Fibroblast of lung (primary cell): Measurements from ENCODE around the gene ILDR1. TPM values are rescaled to one million over a fixed set of nuclear protein-coding genes. Genes with fewer than 3 reads are reported as not detected.

Experiments used
- DNase-seq, 2 donors: peaks; one replicate each; pipeline versions ENCODE4 v3.0.0 to v3.0.0-alpha.2; 2010; ENCODE audit warnings: low read depth in 2 of 2
- H2AFZ ChIP-seq: 2 replicates; pipeline ENCODE4 v1.5.1; 2012; ENCODE audit warnings: low read length, control low read depth, inconsistent platforms
- H3K27ac ChIP-seq: 2 replicates; pipeline ENCODE4 v1.5.1; 2011; ENCODE audit warnings: low read length, control low read depth; ENCODE audit not compliant: insufficient read depth
- H3K27me3 ChIP-seq: 2 replicates; pipeline ENCODE4 v1.5.1; 2011; ENCODE audit warnings: mild to moderate bottlenecking, low read length; ENCODE audit not compliant: control insufficient read depth, insufficient read depth
- H3K36me3 ChIP-seq: 2 replicates; pipeline ENCODE4 v1.5.1; 2011; ENCODE audit warnings: low read length; ENCODE audit not compliant: control insufficient read depth, insufficient read depth
- H3K4me1 ChIP-seq: 2 replicates; pipeline ENCODE4 v1.5.1; 2011; ENCODE audit warnings: low read length; ENCODE audit not compliant: control insufficient read depth, insufficient read depth; ENCODE audit errors: extremely low read depth
- H3K4me2 ChIP-seq: 2 replicates; pipeline ENCODE4 v1.5.1; 2011; ENCODE audit warnings: low read length, control low read depth; ENCODE audit not compliant: insufficient read depth; ENCODE audit errors: extremely low read depth
- H3K4me3 ChIP-seq, 4 experiments: fragments of 200-600 bp in 1 of 4; sonication (generic) in 1 of 4; replicated peaks in 1 of 4; 2 replicates each; pipeline ENCODE4 v1.5.1; 2011 to 2016; ENCODE audit warnings: low read length in 4 of 4, low read depth in 3 of 4, mild to moderate bottlenecking in 3 of 4, control low read depth in 2 of 4, inconsistent platforms in 1 of 4, mixed read lengths in 1 of 4; ENCODE audit not compliant: insufficient read depth in 1 of 4; ENCODE audit errors: control extremely low read depth in 1 of 4
- H3K79me2 ChIP-seq: 2 replicates; pipeline ENCODE4 v1.5.1; 2012; ENCODE audit warnings: mild to moderate bottlenecking, low read length, inconsistent platforms; ENCODE audit not compliant: control insufficient read depth, insufficient read depth
- H3K9ac ChIP-seq: 2 replicates; pipeline ENCODE4 v1.5.1; 2011; ENCODE audit warnings: mild to moderate bottlenecking, low read length, control low read depth; ENCODE audit not compliant: insufficient read depth
- H3K9me3 ChIP-seq: 2 replicates; pipeline ENCODE4 v1.5.1; 2012; ENCODE audit warnings: low read depth, low read length; ENCODE audit not compliant: control insufficient read depth, insufficient read depth
- H4K20me1 ChIP-seq: 2 replicates; pipeline ENCODE4 v1.5.1; 2011; ENCODE audit warnings: low read length; ENCODE audit not compliant: control insufficient read depth, insufficient read depth; ENCODE audit errors: extremely low read depth
- CTCF ChIP-seq, 2 donors: IDR thresholded peaks in 1 of 2; conservative IDR thresholded peaks in 1 of 2; 1 replicate in 1 of 2; 2 replicates in 1 of 2; pipeline ENCODE4 v1.5.1; 2011 to 2012; ENCODE audit warnings: low read length in 2 of 2, control low read depth in 1 of 2, inconsistent platforms in 1 of 2, low read depth in 1 of 2, mild to moderate bottlenecking in 1 of 2
- EZH2 ChIP-seq: IDR thresholded peaks from 2 replicates; pipeline ENCODE4 v1.5.1; 2012; ENCODE audit warnings: low read length, control low read depth, mild to moderate bottlenecking; ENCODE audit errors: missing control alignments
- polyA plus RNA-seq, 2 donors: library from polyadenylated mRNA; depleted of rRNA in 1 of 2; stranded (reverse) in 1 of 2; unstranded in 1 of 2; fragments of >200 nt; gene quantifications; 2 replicates each; pipeline ENCODE4 v1.2.1, GENCODE V29; 2011 to 2012; ENCODE audit warnings: missing spikeins in 1 of 2
- total RNA-seq: library from RNA; depleted of rRNA; stranded (reverse); fragments of >200 nt; gene quantifications from 2 replicates; pipeline ENCODE4 v1.2.1, GENCODE V29; 2014

Gene ILDR1
- total and polyA plus RNA-seq, 2 donors (not counting 1 experiment from before 2014, with no cell fraction given): not detected

- Histone ChIP-seq H3K9me3 (no peaks in the 10 kb centered on the region), H3K9ac (no peak overlapping the region), H3K79me2 (no peaks in the 10 kb centered on the region), H3K27me3 (no peaks in the 10 kb centered on the region), H3K4me3 (no peak overlapping the region), H3K4me1 (no peaks in the 10 kb centered on the region), H2AFZ (no peak overlapping the region), H3K27ac (no peak overlapping the region), H3K36me3 (no peaks in the 10 kb centered on the region), H3K4me2 (no peak overlapping the region), H4K20me1 (no peaks in the 10 kb centered on the region)
- no peak for DNase-seq
- TF ChIP-seq CTCF (conservative IDR thresholded peaks at IDR 0.05 in 1 of 2, IDR thresholded peaks at IDR 0.05 in 1 of 2; ENCODE audit: low read depth in 1 of 2, low read length in 2 of 2) (no peak), EZH2 (no peak)
These were observed 7.3 kb downstream of the ILDR1 start for GRCh38 chr3:122014741-122015140.

GRCh38 chr3:122013448-122013925, 8.6 kb downstream of the ILDR1 start:
- no peaks in the 10 kb centered on the region for H3K9me3 ChIP-seq
- no peaks in the 10 kb centered on the region for H4K20me1 ChIP-seq
- no peaks in the 10 kb centered on the region for H3K27me3 ChIP-seq
- H3K4me2 ChIP-seq: no peak overlapping the region
- no peak for DNase-seq
- no peaks in the 10 kb centered on the region for H3K4me1 ChIP-seq
- no peaks in the 10 kb centered on the region for H3K79me2 ChIP-seq
- H3K27ac ChIP-seq: no peak overlapping the region
- no peaks in the 10 kb centered on the region for H3K36me3 ChIP-seq
- no peak overlapping the region for H2AFZ ChIP-seq
- no peak for TF ChIP-seq EZH2
- TF ChIP-seq CTCF (conservative IDR thresholded peaks at IDR 0.05 in 1 of 2, IDR thresholded peaks at IDR 0.05 in 1 of 2; ENCODE audit: low read depth in 1 of 2, low read length in 2 of 2): no peak
- H3K9ac ChIP-seq: no peak overlapping the region
- H3K4me3 ChIP-seq: no peak overlapping the region

GRCh38 chr3:122012821-122013220, 9.2 kb downstream of the ILDR1 start:
- Histone ChIP-seq H3K4me1 (no peaks in the 10 kb centered on the region), H2AFZ (no peak overlapping the region), H3K79me2 (no peaks in the 10 kb centered on the region), H3K27me3 (no peaks in the 10 kb centered on the region), H3K4me3 (no peak overlapping the region), H4K20me1 (no peaks in the 10 kb centered on the region), H3K9ac (no peak overlapping the region), H3K27ac (no peak overlapping the region), H3K9me3 (no peaks in the 10 kb centered on the region), H3K4me2 (no peak overlapping the region), H3K36me3 (no peaks in the 10 kb centered on the region)
- no peak for TF ChIP-seq CTCF (conservative IDR thresholded peaks at IDR 0.05 in 1 of 2, IDR thresholded peaks at IDR 0.05 in 1 of 2; ENCODE audit: low read depth in 1 of 2, low read length in 2 of 2)
- TF ChIP-seq EZH2: no peak
- DNase-seq: no peak
